ENCODE results near the gene CTDSPL. TPM values are rescaled to one million over a fixed set of nuclear protein-coding genes. Genes with fewer than 3 reads are reported as not detected.

The CTDSPL gene
- total RNA-seq, 1 experiment from 2014 or later = 16.6 TPM

DNA sequence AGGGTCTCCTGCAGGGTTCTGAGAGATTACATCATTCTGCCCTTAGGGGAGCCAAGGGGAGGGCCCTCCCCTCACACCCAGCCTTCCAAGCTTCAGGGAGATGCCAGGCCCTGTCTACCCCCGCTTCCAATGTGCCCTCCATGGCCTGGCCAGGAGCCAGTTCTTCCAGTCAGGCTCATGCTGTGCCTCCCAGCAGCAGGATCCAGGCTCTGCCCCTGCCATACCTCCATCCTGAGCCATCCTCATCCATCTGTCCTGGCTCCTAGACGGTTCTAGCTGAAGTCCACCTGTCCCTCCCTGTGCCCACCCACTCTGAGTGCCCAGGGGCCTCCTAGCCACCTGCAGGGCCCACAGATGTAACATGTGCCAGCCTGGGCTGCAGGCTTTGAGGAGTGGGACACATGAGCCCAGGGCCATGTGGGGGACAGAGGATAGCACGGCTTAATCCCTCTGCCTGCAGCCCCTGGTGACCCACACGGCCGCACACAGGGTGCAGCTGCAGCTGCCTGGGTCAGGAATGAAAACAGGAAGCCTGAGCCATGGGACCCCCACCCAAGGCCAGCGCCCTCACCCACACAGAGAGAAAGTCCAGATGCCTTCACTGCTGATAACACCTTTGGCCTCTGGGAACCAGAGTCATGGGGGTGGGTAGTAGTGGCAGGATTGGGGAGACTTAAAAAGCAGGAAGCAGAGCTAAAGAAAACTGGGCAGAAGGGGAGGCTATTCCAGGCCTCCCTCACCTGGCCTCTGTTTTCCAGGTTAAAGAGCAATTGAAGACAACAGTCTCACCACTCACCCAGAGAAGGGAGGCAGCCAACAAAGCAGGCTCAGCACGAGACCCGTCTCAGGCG is 156.0 kb downstream of the CTDSPL start:
- Histone ChIP-seq H3K27ac (ENCODE audit: low read length) (no peak overlapping the region), H3K9me3 (ENCODE audit: control insufficient read depth, insufficient read depth, low read depth, low read length) (no peaks in the 10 kb centered on the region), H3K4me3 (ENCODE audit: low read depth in 2 of 2, low read length in 2 of 2) (no peak overlapping the region), H3K36me3 (ENCODE audit: control insufficient read depth, insufficient read depth, low read length) (no peaks in the 10 kb centered on the region), H3K4me1 (ENCODE audit: control insufficient read depth, insufficient read depth, low read length) (no peaks in the 10 kb centered on the region), H3K27me3 (ENCODE audit: control insufficient read depth, insufficient read depth, low read length) (no peaks in the 10 kb centered on the region)
- ATAC-seq (no peak), DNase-seq (ENCODE audit: low read depth, low spot score) (no peak)
- in situ Hi-C loops (cut with HindIII; ENCODE audit: low pct_unique_long_range_greater_than_20kb, low sequenced_read_pairs) = no loop called here
- intact Hi-C loops (cut with micrococcal nuclease; ENCODE audit: unreplicated experiment) = no loop called here
- CTCF ChIA-PET = no interaction called here
- TF ChIP-seq, protein P1, sequence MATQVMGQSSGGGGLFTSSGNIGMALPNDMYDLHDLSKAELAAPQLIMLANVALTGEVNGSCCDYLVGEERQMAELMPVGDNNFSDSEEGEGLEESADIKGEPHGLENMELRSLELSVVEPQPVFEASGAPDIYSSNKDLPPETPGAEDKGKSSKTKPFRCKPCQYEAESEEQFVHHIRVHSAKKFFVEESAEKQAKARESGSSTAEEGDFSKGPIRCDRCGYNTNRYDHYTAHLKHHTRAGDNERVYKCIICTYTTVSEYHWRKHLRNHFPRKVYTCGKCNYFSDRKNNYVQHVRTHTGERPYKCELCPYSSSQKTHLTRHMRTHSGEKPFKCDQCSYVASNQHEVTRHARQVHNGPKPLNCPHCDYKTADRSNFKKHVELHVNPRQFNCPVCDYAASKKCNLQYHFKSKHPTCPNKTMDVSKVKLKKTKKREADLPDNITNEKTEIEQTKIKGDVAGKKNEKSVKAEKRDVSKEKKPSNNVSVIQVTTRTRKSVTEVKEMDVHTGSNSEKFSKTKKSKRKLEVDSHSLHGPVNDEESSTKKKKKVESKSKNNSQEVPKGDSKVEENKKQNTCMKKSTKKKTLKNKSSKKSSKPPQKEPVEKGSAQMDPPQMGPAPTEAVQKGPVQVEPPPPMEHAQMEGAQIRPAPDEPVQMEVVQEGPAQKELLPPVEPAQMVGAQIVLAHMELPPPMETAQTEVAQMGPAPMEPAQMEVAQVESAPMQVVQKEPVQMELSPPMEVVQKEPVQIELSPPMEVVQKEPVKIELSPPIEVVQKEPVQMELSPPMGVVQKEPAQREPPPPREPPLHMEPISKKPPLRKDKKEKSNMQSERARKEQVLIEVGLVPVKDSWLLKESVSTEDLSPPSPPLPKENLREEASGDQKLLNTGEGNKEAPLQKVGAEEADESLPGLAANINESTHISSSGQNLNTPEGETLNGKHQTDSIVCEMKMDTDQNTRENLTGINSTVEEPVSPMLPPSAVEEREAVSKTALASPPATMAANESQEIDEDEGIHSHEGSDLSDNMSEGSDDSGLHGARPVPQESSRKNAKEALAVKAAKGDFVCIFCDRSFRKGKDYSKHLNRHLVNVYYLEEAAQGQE (IDR thresholded peaks at IDR 0.05; ENCODE audit: insufficient read depth in 1 of 2, low read depth in 2 of 2, low read length in 1 of 2) = no peak
- TF ChIP-seq, protein P2, sequence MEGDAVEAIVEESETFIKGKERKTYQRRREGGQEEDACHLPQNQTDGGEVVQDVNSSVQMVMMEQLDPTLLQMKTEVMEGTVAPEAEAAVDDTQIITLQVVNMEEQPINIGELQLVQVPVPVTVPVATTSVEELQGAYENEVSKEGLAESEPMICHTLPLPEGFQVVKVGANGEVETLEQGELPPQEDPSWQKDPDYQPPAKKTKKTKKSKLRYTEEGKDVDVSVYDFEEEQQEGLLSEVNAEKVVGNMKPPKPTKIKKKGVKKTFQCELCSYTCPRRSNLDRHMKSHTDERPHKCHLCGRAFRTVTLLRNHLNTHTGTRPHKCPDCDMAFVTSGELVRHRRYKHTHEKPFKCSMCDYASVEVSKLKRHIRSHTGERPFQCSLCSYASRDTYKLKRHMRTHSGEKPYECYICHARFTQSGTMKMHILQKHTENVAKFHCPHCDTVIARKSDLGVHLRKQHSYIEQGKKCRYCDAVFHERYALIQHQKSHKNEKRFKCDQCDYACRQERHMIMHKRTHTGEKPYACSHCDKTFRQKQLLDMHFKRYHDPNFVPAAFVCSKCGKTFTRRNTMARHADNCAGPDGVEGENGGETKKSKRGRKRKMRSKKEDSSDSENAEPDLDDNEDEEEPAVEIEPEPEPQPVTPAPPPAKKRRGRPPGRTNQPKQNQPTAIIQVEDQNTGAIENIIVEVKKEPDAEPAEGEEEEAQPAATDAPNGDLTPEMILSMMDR (IDR thresholded peaks at IDR 0.05) = no peak
- BruUV-seq (replicated peaks) = no TSS peak
- POLR2A ChIA-PET = no interaction called here

DNA sequence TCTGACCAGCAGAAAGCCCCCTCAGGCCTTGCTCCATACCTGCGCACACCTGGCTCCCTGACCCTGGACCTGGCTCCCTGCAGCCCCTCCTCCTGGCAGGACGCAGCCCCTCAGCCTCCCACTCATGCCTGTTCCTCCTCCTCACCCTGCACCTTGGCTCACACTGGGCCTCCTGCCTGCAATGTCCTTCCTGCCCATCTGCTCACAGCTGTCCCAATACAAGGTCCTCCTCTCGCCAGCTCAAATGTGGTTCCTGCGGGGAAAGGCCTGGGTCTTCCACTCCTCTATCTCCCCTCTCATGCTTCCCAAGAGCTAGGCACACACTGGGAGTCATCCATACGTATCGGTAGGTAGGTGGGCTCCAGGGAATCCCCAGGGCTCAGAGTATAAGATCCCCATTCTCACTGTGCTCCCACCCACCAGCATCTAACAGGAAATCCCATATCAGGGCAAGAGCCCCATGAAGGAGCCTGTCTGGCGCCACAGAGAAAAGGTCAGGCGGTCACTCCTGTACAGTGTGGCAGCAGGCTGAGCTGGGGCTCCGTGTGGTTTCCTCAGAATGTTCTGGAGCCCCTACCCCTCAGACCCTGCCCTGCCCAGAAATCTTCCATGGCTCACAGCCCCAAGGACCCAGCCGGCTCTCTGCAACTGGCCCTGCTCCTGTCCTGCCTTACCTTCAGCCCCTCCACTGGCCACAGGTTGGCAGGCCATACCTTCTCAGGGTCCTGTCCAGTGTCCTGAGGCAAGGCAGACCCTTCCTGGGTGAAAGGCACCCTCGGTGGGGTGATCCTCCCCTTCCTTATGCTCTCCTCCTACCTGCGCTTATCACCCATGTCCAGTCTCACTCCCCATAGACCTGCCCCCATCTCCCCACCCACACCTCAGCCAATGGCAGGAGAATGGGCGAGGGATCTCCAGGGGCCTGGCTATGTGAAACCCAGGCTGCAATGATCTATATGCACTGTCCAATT is 156.9 kb downstream of the CTDSPL start:
- CTCF ChIA-PET = no interaction called here
- H3K27ac ChIP-seq (ENCODE audit: low read length) = no peak overlapping the region
- no peak for TF ChIP-seq SIN3A (IDR thresholded peaks at IDR 0.05; ENCODE audit: borderline replicate concordance, insufficient read depth, low read depth, low read length)
- TF ChIP-seq POLR2AphosphoS5 (IDR thresholded peaks at IDR 0.05; ENCODE audit: low read depth, low read length) = no peak
- no peak for TF ChIP-seq TCF7L2 (IDR thresholded peaks at IDR 0.05; ENCODE audit: low read depth, low read length)
- TF ChIP-seq, protein P2 (IDR thresholded peaks at IDR 0.05) = no peak
- TF ChIP-seq, protein P1 (IDR thresholded peaks at IDR 0.05; ENCODE audit: insufficient read depth in 1 of 2, low read depth in 2 of 2, low read length in 1 of 2) = no peak
- ATAC-seq = no peak
- no peaks in the 10 kb centered on the region for H3K4me1 ChIP-seq (ENCODE audit: control insufficient read depth, insufficient read depth, low read length)
- H3K27me3 ChIP-seq (ENCODE audit: control insufficient read depth, insufficient read depth, low read length) = no peaks in the 10 kb centered on the region
- no peaks in the 10 kb centered on the region for H3K36me3 ChIP-seq (ENCODE audit: control insufficient read depth, insufficient read depth, low read length)
- no peaks in the 10 kb centered on the region for H3K9me3 ChIP-seq (ENCODE audit: control insufficient read depth, insufficient read depth, low read depth, low read length)
- POLR2A ChIA-PET = no interaction called here
- BruUV-seq (replicated peaks) = no TSS peak
- in situ Hi-C loops (cut with HindIII; ENCODE audit: low pct_unique_long_range_greater_than_20kb, low sequenced_read_pairs) = no loop called here
- DNase-seq (ENCODE audit: low read depth, low spot score) = no peak
- intact Hi-C loops (cut with micrococcal nuclease; ENCODE audit: unreplicated experiment) = no loop called here
- H3K4me3 ChIP-seq (ENCODE audit: low read depth in 2 of 2, low read length in 2 of 2) = no peak overlapping the region
